ENCODE data around the gene WDR75.
A peak's percentile ranks its signal among the peaks of the same experiment; 100 is the strongest.
"Not testable (repeated sequence)": the region's sequence is repeated elsewhere in the genome, so short reads cannot be mapped to it uniquely, and the experiment has no call there.

The WDR75 gene

GRCh38 chr2:189440947-189441708, at the start of gene WDR75:
TSS of gene WDR75 (plus strand) at chr2:189441474. CDS start at chr2:189441493, 19 bp downstream.
- DNase-seq (ENCODE audit: low read depth): peak; percentile 88

GRCh38 chr2:189393440-189394111, 47.7 kb upstream of the WDR75 start:
- no peak for DNase-seq (ENCODE audit: low read depth)

- no peak for DNase-seq (ENCODE audit: low read depth)
These were observed 46.7 kb upstream of the WDR75 start for GRCh38 chr2:189394525-189394924.

- DNase-seq (ENCODE audit: low read depth): no peak
These were observed 38.3 kb upstream of the WDR75 start for GRCh38 chr2:189402932-189403331.

- DNase-seq (ENCODE audit: low read depth): no peak
These were observed 34.6 kb upstream of the WDR75 start for GRCh38 chr2:189406586-189407233.

DNA sequence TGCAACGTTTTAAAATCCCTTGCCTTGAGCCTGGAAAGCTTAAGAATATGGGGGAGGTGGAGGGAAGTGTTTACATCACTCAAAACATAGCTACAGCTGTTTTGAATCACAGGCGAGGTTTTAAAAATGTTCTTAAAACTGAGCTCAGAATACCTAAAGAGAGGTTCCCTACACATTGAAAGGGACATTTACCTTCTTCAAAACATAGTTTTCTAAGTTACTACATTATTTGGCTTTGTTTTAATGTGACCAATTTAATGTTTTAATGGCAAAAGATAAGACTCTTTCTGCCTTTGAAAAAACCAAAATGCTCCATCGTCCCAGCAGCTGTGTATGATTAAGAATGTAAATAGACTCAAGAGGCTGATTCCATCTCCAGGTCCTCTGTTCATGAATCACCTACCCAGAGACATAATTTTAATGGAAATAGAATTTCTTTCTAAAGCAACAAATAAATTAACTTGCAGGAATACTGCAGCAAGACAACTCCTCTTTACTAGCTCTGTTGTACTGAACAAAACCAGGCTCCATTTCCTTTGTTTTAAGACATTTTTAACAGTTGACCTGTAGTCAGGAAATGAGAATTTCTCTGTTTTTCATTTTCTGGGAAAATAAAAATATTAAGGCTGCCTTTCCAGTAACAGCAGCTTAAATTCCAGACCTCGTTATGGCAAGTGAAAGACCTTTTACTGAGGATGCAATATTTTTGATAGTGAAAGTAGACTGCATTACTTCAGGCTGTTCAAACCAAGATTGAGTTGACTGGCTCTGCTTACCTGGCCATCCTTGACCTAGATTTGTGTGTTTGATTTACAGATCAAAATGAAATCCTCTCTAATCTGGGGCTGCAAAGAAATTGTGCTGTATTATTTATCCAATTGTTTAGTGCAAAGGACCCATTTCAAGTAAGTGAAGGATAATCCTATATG, 33.7 kb upstream of the WDR75 start:
- no peak for DNase-seq (ENCODE audit: low read depth)

DNA sequence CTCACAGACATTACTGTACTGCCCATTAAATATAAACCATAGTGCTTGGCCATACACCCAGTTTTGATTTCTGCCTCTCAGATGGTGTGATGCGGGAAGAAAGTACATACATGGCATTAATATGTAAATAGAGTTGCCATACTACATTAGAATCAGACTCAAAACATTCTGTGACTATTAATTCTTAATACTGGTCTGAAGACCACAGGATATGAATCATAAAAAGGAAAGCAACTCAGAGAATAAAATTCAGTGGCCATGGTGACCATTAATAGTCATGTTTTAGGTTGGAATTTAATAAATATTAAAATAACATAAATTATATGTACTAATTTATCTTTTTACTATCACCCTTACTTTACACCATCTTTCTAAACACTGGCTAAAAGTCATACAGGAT, 33.0 kb upstream of the WDR75 start:
- no peak for DNase-seq (ENCODE audit: low read depth)

DNA sequence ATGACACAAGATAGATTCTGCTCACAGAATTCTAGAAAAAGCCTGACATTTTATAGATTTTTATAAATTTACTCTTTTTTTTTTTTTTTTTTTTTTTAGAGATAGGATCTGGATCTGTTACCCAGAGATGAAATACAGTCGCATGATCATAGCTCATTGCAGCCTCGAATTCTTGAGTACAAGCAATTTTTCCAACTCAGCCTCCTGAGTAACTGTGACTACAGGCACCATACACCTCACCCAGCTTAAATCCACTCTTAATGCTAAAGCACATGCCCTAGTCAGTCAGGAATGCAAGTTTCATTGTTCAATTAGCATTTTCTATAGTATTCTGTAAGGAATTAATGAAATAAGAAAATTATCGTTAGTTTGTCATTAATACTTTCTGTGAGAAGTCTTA, 32.1 kb upstream of the WDR75 start:
- DNase-seq (ENCODE audit: low read depth): no peak

DNA sequence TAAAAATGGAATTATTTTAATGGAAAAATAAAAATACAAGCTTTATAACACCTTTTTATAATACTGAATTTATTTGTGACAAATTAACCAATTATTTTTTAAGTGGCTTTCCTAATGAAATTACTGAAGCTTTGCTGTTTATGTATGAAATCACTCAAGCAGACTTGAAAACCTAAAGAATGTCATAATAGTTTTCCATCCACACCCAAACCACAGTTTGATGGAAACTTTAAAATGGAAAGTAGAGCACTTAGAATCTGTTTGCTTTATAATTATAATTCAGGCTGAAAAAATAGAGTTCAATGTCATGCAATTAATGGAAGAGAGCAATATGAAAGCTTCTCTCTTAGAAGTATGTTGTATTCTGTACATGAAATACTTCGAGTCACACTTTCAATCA, 31.6 kb upstream of the WDR75 start:
- no peak for DNase-seq (ENCODE audit: low read depth)

DNA sequence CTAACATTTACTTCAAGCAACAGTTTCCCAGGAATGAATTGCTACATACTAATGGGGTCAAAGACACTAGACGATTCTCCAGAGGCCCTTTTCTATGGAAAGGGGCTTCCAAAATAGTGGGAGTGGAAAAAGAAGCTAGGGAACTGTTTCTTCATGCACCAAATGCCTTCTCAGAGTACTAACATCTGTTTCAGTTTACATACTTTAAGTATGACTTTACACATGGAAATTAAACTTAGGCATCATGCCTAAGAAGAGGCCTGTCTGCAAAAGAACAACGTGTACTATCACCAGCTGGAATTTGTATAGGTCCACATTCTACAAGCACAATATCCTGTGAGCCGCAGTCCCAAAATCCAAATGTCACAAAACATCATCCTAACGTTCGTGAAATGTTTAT, 29.4 kb upstream of the WDR75 start:
- no peak for DNase-seq (ENCODE audit: low read depth)

DNA sequence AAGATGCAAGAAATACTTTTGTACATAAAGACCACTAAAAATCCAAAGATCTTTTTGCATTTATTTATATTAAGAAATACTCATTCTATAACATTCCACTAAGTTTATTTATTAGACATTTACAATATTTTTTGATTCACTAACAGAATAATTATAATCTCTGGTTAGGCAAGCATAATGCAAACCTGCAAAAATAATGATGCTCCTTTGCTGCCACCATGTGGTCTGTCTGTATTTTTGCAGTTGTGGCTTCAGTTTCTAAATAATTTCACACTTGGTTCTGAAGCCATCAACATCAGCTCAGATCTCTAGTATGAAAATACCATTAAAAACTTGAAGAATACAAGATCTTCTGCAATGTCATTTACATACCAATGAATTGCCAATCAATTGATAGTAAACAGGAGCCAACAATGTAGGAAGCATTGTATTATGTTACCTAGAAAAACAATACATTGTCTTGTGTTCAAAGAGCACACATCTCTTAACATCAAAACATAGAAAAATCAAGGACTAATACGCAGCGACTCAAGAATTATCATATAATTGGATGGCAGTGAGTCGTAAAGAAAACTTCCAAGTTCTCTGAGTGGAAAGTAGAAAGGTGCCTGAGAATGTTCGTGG, 28.8 kb upstream of the WDR75 start:
- DNase-seq (ENCODE audit: low read depth): peak; percentile 4

DNA sequence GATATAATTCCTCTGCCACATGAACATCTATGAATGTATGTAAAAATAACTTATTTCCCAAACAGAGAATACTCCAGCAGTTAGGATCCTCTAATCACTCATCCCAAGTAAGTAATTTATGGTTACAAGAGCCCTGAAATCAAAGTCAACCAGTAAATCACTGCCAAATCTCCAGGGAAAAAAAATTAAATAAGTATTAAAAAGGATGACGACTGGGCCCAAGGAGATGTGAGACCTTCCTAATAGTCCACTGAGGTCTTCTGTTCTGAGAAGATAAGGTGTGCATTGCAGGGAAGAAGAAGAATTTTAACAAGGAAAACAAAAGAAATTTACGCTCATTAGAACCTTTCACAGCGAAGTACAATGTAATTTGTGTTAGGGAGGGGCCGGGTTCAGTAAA, 28.0 kb upstream of the WDR75 start:
- no peak for DNase-seq (ENCODE audit: low read depth)

DNA sequence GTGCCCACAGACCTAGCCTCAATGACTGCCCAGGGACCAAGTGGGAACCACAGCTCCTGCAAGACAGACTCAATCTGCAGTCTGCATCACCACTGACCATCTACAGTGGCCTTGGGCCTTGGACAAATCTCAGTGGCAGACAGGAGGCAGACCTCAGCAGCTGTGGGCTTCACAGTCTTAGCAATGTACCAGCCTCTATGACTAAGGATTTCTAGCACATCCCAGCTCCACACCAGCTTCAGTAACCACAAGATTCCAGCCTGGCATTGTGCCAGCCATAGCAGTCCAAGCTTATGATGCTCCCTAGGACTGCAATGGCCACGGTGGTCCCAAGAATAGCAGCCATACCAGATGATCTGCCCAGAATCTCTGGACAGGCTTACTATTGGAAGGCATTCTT, 19.6 kb upstream of the WDR75 start:
- DNase-seq (ENCODE audit: low read depth): no peak

DNA sequence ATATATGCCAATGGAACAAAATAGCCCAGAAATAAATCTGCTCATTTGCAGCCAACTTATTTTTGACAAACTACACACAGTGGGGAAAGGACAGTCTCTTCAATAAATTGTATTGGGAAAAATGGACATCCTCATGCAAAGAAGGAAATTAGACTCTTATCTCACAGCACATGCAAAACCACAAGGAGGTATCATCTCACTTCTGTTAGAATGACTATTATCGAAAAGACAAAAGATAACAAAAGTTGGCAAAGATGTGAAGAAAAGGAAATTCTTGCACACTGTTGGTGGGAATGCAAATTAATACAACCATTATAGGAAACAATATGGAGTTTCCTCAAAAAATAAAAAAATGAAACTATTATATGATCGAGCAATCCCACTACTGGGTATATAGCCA, 16.3 kb upstream of the WDR75 start:
- no peak for DNase-seq (ENCODE audit: low read depth)

DNA sequence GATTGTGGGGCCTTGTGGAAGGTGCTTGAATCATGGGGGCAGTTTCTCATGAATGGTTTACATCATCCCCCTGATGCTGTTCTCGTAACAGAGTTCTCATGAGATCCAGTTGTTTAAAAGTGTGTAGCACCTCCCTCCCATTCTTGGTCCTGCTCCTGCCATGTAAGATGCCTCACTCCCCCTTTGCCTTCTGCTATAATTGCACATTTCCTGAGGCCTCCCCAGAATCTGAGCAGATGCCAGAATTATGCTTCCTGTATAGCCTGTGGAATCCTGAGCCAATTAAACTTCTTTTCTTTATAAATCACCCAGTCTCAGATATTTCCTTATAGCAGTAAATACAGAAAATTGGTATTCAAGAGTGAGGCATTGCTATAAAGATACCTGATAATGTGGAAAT, 15.6 kb upstream of the WDR75 start:
- DNase-seq (ENCODE audit: low read depth): no peak

GRCh38 chr2:189426886-189427285, 14.4 kb upstream of the WDR75 start:
- DNase-seq (ENCODE audit: low read depth): no peak

GRCh38 chr2:189427872-189428271, 13.4 kb upstream of the WDR75 start:
- no peak for DNase-seq (ENCODE audit: low read depth)

DNA sequence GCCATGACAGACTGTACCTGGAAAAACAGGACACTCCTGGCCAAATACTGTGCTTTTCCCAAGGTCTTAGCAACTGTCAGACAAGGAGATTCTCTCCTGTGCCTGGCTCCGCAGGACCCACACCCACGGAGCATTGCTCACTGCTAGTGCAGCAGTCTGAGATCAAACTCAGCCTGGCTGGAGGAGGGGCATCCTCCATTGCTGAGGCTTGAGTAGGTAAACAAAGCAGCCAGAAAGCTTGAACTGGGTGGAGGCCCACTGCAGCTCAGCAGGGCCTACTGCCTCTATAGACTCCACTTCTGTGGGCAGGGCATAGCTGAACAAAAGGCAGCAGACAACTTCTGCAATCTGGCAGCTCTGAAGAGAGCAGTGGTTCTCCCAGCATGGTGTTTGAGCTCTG, 10.8 kb upstream of the WDR75 start:
- not testable (repeated sequence) for DNase-seq (ENCODE audit: low read depth)

- not testable (repeated sequence) for DNase-seq (ENCODE audit: low read depth)
These were observed 5.5 kb upstream of the WDR75 start for GRCh38 chr2:189435803-189436202.

- DNase-seq (ENCODE audit: low read depth): no peak
These were observed 3.3 kb upstream of the WDR75 start for GRCh38 chr2:189437926-189438325.

DNA sequence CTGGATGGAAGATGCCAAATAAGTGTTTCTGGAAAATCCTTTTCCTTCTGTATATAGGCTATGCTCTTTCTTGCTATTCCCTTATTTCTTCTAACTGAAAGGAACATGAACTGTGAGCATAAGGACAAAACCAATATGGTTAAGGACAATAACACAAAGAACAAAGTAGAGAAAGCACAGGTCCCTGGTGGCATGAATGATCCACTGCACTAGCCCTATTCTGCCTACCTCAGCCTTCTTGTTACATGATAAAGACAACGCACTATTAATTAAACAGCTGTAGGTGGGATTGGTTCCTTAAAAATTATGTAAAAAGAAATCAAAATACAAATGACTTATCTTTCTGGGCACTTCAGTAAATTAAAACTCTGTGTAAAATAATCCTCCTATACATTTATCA, 1.9 kb upstream of the WDR75 start:
- no peak for DNase-seq (ENCODE audit: low read depth)

DNA sequence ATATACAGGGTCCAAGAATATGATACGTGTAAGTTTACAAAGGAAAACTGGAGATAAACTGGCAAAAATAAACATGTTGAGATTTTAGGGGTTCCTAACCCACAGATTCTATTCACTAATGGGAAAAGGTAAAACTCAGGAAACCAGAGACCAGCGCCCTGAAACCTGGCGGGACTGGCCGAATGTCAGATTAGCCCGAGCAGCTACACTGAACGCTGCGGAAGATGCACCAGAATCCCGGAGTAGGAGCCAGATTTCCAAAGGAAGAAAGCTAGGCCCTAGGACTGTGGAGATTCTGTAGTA, 679 bp upstream of the WDR75 start:
- DNase-seq (ENCODE audit: low read depth): no peak

Data from stimulated activated CD8-positive, alpha-beta memory T cell treated with anti-CD3 and anti-CD28 coated beads, Interleukin-15, amount 100 ng/mL, for 1 hour (primary cell).